HG03108 (cell line): Measurements from ENCODE around the gene NHLH1.

Source experiments
- ATAC-seq: cut with Tn5 transposase; IDR thresholded peaks from one replicate; pipeline ENCODE4 v1.9.1; 2021; ENCODE audit warnings: moderate library complexity; ENCODE audit not compliant: unreplicated experiment

The NHLH1 gene

GRCh38 chr1:160366731-160367515, at the start of gene NHLH1:
Gene NHLH1 (plus strand): TSS chr1:160367071. CDS start chr1:160370732, 3,661 bp downstream.
- no peak for ATAC-seq

DNA sequence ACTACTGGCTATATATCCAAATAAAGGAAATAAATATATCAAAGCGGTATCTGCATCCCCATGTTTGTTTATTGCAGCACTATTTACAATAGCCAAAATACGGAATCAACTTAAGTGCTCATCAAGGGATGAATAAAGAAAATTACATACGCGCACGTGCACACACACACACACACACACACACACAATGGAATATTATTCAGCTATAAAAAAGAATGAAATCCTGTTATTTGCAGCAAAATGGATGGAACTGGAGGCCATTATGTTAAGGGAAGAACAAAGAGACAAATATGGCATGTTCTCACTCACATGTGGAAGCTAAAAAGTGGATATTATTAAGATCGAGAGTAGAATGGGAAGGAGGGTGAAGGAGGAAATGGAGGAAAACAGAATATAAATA, 44.0 kb upstream of the NHLH1 start:
- ATAC-seq: no peak

GRCh38 chr1:160325252-160325651, 41.6 kb upstream of the NHLH1 start:
- ATAC-seq: no peak

GRCh38 chr1:160326418-160326817, 40.5 kb upstream of the NHLH1 start:
- no peak for ATAC-seq

- ATAC-seq: no peak
These were observed 38.7 kb upstream of the NHLH1 start for GRCh38 chr1:160328184-160328583.

DNA sequence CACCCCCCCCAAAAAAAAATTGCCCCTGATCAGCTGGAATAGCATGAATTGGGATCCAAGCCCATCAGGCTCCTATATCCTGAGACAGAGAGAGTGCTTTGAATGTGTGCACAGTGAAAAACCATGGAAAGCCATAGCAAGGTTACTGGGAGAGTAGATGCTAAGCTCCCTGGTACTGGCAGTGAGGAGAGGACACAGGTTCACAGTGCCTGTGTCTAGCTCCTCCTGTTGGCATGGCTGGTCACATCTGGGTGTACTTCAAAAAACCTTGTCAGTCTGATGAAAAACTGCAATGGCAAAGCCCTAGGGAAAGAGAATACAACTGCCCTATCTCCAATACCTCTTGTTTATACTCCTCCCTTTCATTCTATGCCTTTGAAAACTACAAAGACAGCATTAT, 36.8 kb upstream of the NHLH1 start:
- ATAC-seq: no peak

DNA sequence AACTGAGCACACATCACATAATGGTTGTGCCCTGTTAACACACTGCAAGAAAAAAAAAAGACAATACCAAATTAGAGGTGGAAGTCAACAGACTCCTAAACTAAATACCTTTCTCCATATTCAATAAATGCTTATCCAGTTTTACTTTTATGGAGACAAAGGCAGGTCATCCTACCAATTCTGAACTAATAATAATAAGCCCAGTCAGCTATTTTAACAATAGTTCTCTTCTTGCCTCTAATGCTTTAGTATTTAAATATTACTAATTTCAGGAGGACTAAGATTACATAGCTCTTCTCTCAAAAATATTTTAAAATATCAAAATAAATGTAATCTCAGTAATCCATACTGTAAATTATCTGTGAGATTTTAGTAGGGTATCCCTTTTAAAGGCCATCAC, 34.4 kb upstream of the NHLH1 start:
- ATAC-seq: no peak

- no peak for ATAC-seq
These were observed 28.3 kb upstream of the NHLH1 start for GRCh38 chr1:160338580-160338979.

DNA sequence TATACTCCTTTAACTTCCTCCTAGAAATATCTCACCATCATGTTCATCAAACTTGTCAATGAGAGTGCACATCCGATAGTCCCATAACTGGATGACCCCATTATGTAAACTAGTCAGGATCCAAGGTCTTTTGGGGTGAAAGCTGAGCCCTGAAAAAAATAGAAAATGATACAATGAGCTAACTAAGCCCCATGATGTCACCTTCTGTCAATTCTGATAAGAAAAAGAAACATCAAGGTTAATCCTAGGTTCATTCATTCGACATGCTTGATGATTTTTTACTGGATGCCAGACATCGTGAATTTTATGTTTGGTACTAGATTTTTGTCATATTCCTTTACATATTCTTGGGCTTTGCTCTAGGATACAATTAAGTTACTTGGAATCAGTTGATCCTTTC, 26.7 kb upstream of the NHLH1 start:
- no peak for ATAC-seq

GRCh38 chr1:160340866-160341265, 26.0 kb upstream of the NHLH1 start:
- no peak for ATAC-seq

- no peak for ATAC-seq
These were observed 24.3 kb upstream of the NHLH1 start for GRCh38 chr1:160342526-160342925.

GRCh38 chr1:160342953-160343869, 23.7 kb upstream of the NHLH1 start, which contains the start of the genes COPA and NCSTN:
Gene COPA (minus strand): TSS chr1:160343250. CDS start chr1:160343170, 80 bp downstream.
Gene NCSTN (plus strand): TSS chr1:160343383. CDS start chr1:160343397, 14 bp downstream.
- peak; percentile 87 for ATAC-seq

DNA sequence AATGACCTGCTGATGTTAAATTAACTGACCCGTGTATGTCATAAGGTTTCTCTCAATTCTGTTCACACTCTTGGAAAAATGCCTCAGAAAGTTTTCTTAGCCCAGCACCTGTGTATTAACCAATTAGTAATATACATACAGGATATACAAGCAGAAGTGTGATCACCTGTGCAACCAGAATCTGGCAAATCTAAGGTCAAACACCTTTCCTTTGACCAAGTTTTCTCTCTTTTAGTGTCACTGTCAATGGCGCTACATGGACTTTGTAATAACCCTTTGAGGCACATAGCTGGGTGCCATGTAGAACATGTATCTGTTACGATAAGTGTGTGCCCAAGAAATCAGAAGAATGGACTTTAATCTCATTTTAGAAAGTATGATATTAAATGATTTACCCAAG, 22.6 kb upstream of the NHLH1 start:
- ATAC-seq: no peak

- no peak for ATAC-seq
These were observed 21.9 kb upstream of the NHLH1 start for GRCh38 chr1:160344936-160345335.

- no peak for ATAC-seq
These were observed 20.4 kb upstream of the NHLH1 start for GRCh38 chr1:160346463-160346862.

DNA sequence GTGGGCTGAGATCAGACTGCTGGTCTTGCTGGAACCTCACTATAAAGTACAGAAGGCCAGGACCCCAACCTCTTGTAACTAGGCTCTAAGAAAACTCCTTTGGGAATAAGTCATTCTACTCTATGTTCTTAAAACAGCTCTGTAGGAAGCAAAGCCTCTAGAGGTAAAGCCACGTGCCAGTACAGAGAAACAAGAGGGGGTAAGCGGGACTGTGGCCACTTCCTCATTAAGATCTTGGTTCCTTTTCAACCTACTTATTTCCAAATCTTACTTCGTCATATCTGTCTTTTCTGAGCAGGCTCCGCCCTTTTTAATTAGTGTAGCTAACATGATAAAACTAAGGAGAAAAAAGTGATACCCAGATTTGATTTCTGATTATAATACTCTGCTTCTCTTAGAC, 19.9 kb upstream of the NHLH1 start:
- no peak for ATAC-seq

DNA sequence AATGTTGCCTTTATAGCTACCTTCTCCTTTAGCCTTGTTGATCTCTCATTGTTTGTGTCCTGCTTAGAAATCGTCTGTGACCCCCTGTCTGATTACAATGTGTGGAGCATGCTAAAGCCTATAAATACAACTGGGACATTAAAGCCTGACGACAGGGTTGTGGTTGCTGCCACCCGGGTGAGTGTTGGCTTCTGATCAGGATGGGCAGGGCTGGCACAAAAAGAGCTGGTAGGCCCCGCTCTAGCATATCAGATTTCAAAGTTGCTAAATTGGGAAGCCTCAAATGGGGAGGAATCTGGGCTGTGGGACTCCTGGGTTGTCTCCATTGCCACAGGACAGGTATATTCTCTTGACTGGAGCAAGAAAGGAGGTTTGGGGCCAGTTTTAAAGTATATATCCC, 15.2 kb upstream of the NHLH1 start:
- no peak for ATAC-seq

- no peak for ATAC-seq
These were observed 14.3 kb upstream of the NHLH1 start for GRCh38 chr1:160352555-160352954.

DNA sequence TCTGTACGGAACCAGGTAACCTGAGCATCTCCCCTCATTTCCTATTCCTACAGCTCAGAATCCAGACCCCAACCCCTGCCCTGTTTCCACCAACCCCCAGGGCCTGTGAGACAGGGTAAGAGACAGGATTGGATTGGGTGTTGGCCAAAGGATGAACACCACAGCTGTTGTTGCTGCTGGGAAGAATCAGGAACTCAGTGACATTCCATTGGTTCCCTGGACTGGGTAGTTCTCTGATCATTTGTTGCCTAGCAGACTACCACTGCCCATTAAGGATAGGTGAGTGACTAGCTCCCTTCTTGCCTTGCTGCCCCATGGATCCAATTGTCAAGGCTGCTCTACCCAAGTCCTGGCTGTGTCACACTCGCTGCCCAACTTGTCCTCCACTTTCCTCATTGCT, 13.6 kb upstream of the NHLH1 start:
- ATAC-seq: no peak

- ATAC-seq: no peak
These were observed 12.4 kb upstream of the NHLH1 start for GRCh38 chr1:160354388-160354985.

DNA sequence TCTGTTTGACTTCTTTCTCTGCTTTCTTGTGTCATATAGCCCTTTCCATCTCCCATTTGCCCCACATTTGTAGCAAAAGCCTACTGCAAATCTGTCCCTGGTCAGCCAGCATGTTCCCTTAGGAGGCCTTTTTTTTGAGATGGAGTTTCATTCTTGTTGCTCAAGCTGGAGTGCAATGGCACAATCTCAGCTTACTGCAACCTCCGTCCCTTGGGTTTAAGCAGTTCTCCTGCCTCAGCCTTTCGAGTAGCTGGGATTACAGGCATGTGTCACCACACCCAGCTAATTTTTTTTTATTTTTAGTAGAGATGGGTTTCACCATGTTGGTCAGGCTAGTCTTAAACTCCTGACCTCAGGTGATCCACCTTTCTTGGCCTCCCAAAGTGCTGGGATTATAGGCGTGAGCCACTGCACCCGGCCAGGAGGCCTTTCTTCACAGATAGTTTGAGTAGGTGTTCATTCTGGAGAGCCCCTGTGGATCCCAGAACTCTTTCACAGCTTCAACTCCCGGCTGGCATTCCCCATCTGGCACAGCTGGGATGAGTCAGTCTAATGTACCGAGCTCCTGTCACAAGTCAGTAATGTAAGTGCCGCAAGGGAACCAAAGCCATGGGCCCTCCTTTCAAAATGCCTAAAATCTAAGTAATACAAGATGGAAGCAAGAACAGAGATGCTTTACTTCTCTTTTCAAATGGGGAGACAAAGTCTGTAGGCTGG, 9.4 kb upstream of the NHLH1 start:
- ATAC-seq: no peak
